Skin of body (tissue), 2 donors: ENCODE results near the gene EFCC1. TPM values are rescaled to one million over a fixed set of nuclear protein-coding genes. Genes with fewer than 3 reads are reported as not detected.
"Not testable (repeated sequence)": the region's sequence is repeated elsewhere in the genome, so short reads cannot be mapped to it uniquely, and the experiment has no call there.

Experiments
- DNase-seq: peaks from one replicate; lab custom pipeline; 2025; lab: John Stamatoyannopoulos, UW
- total RNA-seq: library from RNA; depleted of rRNA; stranded (reverse); fragments of >200 nt; gene quantifications from one replicate; pipeline ENCODE4 v1.2.3, GENCODE V29; 2014

The EFCC1 gene
- total RNA-seq, 1 donor from 2014 or later = 0.79 TPM

GRCh38 chr3:129054605-129055104 is 53.6 kb downstream of the EFCC1 start:
- DNase-seq = no peak

- no peak for DNase-seq
Observed at GRCh38 chr3:129056451-129057173, 55.5 kb downstream of the EFCC1 start.

DNA sequence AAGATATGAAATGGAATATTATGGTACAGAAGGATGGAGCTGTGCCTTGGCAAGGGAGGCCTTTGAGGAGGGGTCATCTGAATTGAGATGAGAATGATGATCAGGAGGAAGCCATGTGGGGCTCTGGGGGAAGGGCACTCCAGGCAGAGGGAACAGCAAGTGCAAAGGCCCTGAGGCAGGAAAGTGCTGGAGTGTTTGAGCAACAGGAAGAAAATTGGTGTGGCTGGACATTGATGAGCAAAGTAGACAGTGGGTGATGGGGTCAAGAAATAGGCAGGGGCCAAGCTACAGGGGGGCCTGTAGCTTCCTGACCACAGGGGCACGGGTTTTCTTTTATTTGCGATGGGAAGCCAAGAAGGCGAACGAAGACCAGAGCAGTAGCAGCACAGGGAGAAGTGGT is 56.1 kb downstream of the EFCC1 start:
- DNase-seq = no peak

GRCh38 chr3:129058441-129059200 is 57.5 kb downstream of the EFCC1 start:
- DNase-seq = no peak

- DNase-seq = no peak
Observed at GRCh38 chr3:129059311-129059958, 58.3 kb downstream of the EFCC1 start.

DNA sequence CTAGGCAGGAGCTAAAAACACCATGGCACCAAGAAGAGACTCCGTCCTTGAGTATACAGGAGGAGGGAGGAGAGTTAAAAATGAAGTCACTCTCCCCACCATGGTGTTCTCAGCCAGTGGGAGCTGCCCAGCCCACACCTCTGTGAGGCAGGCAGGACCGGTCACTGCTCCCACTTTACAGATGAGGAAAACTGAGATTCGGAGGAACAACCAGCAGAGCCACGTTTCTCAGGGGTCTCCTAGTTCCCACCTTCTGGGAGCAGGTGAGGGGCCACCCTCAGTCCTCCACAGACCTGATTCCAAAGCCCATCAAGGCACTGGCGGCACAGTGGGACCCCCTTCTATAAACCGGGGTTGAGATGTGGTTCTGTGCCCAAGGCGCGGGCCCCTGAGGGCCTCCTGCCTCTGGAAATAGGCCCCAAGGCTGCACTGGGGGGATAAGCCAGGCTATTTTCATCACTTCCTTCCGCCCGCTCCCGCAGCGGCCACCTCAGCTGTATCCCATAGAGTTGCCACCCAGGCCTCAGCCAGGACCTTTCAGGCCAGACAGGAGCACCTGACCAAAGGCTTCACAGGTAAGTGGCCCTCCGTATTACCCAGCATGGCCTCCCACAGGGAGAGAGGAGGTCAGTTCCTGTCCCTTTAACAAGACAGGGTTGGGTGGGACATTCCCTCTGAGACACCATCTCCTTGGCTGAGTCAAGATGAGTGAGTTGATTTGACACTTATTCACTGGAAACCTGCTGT is 59.3 kb downstream of the EFCC1 start, which contains the start of gene GP9:
GP9 (plus strand) TSS at position 504 of the 747 bp plus-strand sequence. CDS start 961 bp downstream, outside the sequence.
- no peak for DNase-seq

DNA sequence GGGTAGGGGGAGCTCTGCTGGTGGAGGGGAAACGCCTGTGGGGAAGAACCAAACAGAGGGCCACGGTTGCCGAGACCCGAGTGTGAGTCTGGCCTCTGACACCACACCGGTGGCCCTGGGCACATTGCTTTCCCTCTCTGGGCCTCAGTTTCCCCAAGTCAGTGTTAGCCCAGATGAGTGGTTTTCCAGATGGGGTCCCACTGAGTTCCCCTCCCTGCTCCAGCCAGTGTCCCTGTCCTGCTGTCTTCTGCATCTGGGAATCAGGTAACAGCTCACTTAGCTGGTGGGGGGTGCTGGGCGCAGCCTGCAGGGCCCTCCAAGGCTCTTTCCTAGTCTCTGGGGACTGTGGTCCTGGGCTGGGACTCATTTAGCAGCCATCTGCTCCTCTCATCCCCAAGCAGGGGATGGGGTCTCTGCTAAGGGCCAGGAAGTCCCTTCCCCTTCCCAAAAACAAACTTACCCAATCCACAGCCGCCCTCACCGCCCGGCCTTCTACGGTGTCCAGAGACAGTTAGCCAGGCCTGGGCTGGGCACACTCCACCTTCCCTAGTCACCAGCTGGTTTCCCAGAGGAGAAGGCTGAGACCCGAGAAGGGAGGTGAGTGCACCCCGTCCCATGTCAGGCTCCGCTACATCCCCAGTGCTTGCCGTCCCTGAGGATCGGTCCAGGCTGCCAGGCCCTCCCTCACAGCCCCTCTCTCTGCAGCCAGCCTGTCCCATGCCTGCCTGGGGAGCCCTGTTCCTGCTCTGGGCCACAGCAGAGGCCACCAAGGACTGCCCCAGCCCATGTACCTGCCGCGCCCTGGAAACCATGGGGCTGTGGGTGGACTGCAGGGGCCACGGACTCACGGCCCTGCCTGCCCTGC is 60.2 kb downstream of the EFCC1 start:
- no peak for DNase-seq

DNA sequence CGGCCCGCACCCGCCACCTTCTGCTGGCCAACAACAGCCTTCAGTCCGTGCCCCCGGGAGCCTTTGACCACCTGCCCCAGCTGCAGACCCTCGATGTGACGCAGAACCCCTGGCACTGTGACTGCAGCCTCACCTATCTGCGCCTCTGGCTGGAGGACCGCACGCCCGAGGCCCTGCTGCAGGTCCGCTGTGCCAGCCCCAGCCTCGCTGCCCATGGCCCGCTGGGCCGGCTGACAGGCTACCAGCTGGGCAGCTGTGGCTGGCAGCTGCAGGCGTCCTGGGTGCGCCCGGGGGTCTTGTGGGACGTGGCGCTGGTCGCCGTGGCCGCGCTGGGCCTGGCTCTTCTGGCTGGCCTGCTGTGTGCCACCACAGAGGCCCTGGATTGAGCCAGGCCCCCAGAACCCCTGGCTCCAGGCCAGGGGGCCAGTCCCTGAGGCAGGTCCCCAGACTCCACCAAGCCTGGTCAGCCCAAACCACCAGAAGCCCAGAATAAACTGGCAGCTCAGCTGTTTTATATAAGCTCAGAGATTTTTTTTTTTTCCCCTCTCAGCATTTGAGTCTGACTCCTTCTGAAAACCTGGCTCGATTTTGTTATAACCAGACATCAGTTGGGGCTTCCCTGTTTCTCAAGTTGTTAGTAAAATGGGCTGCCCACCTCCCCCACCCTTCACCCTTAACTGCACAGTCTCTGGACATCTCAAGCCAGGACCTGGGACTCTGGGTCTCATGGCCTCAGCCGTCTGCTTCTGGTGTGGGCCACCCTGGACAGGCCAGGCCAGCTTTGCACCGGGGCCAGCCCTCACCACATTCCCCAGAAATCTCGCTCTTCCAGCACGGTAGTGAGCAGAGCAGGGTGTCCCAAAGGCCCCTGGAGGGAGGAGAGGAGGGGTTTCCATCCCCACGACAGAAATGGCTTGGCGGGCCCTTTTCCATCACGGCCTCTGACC is 61.1 kb downstream of the EFCC1 start:
- DNase-seq = no peak

DNA sequence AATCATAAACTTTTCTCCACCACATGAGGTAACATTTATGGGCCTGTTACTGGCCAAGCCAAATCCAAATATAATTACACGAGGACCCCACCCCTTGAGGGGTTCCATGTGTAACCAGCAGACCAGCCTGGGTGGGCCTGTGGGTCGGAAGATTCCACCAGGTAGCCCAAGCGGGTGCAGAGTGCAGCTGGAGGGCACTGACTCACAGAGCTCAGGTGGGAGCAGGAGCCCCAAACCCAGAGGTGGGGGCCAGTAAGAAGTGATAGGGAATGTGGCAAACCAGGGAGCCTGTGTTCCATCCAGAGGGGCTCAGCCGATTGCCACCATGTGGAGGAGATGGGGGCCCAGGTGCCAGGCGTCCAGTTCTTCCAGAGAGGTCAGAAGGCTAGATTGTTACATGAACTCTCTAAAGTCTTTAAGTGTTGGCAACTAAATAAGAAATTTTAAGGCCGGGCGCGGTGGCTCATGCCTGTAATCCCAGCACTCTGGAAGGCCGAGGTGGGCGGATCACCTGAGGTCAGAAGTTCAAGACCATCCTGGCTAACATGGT is 62.1 kb downstream of the EFCC1 start:
- no peak for DNase-seq

DNA sequence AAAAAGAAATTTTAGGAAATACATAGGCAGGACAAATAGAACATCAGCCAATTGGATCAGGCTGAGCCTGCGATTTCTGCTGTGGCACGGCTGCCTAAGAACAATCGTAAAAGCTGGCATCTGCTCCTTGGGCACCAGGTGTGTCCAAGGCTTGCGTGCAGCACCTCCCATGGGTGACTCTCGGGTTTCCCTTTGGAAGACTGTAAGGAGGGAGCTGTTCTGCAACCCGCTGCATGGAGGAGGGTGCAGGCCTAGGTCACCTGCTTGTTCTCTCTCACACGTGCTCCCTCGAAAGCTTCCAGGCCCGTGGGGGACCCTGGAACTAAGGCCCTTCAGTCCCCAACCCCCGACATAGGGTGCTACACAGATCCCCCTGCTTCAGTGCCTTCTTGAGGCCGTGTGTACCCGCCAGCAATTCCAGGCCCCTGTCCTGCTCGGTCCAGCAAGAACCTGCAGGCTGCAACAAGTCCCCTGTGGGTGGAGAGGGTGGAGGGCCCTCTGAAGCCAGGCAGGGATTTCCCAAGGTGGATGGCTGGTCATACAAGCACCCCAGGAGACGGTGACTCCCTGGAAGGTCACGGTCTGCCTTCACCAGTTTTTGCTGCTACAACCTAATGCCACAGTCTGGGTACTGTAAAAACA is 62.9 kb downstream of the EFCC1 start:
- no peak for DNase-seq

- no peak for DNase-seq
Observed at GRCh38 chr3:129065016-129065719, 64.1 kb downstream of the EFCC1 start.

DNA sequence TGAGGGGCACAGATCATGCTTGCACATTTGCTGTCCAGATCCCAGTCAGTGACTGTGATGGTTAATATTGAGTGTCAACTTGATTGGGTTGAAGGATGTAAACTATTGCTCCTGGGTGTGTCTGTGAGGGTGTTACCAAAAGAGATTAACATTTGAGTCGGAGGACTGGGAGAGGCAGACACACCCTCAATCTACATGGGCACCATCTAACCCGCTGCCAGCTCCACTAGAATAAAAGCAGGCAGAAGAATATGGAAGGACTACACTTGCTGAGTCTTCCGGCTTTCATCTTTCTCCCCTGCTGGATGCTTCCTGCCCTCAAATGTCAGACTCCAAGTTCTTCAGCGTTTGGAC is 64.6 kb downstream of the EFCC1 start:
- no peak for DNase-seq

GRCh38 chr3:129067719-129068118 is 66.6 kb downstream of the EFCC1 start:
- not testable (repeated sequence) for DNase-seq

- no peak for DNase-seq
Observed at GRCh38 chr3:129068291-129068886, 67.3 kb downstream of the EFCC1 start.

DNA sequence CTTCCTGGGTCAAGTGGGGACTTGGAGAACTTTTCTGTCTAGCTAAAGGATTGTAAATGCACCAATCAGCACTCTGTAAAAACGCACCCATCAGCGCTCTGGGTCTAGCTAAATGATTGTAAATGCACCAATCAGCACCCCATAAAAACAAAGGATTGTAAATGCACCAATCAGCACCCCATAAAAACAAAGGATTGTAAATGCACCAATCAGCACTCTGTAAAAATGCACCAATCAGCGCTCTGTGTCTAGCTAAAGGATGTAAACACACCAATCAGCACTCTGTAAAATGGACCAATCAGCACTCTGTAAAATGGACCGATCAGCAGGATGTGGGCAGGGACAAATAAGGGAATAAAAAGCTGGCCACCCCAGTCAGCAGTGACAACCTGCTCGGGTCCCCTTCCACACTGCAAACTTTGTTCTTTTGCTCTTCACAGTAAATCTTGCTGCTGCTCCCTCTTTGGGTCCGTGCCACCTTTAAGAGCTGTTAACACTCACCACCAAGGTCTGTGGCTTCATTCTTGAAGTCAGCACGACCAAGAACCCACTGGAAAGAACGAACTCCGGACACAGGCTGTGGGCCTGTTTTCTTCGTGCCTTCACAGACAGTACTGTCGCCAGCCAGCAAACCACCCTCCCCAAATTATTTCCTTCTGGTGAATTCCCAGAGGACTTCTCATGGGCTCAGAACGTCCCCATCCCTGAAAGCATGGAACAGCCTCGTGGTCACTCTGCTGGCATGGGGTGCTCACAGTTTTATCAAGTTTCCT is 68.4 kb downstream of the EFCC1 start:
- not testable (repeated sequence) for DNase-seq

GRCh38 chr3:129070086-129070885 is 69.2 kb downstream of the EFCC1 start:
- no peak for DNase-seq
